SW480 (cell line): ENCODE data around the gene TRIM33.
"Not testable (repeated sequence)": the region's sequence is repeated elsewhere in the genome, so short reads cannot be mapped to it uniquely, and the experiment has no call there.

Experiments used
- DNase-seq: peaks from one replicate; pipeline ENCODE4 v3.0.0-alpha.2; 2016; ENCODE audit warnings: low spot score

TRIM33 gene

GRCh38 chr1:114397601-114398000, 113.4 kb downstream of the TRIM33 start:
- DNase-seq = no peak

DNA sequence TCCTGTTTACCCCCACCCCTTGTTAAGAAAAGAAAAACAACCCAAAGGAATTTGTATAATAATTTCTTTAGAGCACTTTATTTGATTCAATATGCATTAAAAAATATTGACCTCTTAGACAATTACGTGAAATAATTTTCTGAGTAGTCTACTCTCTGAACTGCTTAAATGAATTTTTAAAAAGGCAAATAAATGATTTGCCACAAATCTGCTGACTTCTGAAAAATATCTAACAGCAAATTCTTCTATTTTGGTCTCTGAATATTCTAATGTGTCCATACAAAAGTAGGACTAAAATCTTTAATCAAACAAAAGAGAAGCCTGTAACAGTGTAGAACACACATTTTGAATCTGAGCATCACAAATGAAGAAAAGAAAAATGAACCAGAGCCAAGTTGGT, 115.1 kb downstream of the TRIM33 start:
- DNase-seq = no peak

- no peak for DNase-seq
Measured at GRCh38 chr1:114390960-114391359, 120.0 kb downstream of the TRIM33 start.

GRCh38 chr1:114390361-114390760, 120.6 kb downstream of the TRIM33 start:
- no peak for DNase-seq

DNA sequence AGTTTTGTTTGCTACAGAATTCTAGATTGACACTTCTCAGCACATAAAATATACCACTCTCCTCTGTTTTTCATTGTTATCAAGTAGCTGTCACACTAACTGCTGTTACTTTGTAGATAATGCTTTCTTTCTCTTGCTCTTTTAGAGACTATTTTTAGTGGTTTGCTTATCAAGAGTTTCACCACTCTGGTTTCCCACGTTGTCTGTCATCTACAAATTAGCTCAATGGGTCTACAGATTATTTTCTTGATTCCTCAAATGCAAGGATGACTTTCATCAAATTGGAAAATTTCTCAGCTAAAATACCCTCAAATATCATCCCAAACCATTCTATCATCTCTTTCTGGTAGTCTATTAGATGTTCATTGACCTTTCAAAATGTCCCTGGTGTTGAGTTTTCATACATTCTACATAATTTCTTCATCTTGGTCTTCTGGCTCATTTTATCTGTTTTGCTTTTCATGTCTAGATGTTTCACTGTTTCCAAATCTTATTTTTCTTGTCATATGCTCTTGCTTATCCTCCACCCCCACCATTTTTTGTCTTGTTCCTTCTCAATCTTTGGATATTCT, 122.5 kb downstream of the TRIM33 start:
- DNase-seq = no peak

DNA sequence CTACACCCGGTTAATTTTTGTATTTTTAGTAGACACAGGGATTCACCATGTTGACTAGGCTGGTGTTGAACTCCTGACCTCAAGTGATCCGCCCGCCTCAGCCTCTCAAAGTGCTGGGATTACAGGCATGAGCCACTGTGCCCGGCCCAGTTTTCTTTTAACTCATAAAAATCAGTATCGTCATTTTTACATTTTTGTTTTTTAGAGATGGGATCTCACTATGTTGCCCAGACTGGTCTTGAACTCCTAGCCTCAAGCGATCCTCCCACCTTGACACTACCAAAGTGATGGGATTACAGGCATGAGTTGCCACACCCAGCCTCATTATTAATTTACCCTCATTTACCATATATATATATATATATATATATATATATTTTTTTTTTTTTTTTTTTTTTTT, 123.4 kb downstream of the TRIM33 start:
- DNase-seq = not testable (repeated sequence)

DNA sequence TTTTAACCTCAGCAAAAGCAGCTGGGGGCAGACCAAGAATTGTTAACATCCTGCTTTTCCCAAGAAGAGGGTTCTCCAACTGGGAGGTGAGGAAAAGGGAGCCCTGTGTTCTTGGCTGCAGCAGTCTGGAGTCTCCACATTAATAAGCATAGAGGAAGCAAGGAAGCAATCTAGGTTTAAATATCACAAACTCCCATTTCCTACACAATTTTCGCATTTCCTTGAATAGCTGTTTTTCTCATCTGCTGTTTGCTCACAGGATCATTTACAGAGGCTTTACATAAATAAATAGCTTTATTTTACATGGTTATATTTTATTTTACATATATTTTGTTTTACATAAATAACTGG, 124.0 kb downstream of the TRIM33 start:
- no peak for DNase-seq

DNA sequence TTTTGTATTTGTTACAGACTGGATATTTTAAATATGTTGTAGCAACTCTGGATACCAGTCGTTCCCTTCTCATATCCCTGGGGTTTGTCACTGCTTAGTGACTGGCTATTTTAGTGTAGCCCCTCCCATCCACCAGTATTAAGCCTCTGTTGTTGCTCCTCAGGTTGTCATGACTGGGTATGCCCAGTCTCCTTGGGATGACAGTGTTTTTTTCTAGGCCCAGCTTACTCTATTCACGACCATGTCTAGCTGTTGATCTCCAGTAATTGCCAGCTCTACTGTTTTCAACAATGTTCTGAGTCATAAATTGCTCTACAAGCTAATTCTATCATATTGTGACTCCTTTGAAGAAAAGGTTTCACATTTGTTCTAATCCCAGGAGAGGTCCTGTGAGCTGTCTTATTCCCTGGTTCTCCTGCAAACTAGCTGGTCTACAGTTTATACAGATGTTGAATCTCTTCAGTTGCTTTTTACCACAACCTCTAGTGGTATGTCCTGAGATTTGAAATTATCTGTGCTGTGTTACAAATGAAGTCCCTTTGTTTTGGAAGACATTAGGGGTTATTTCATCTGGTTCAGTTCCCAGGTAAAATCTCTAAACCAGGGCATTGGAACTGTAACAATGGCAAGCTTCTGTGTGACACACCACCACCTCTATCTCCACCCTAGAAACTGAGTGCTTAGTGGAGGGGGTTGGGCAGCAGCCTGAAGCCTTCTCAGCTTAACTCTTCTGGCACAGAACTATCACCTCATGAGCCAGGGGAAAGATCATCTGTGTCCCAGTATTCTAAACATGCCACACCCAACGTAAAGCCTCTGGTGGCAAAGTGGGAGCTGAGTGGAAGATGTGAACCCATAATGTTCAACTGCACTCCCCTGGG, 124.6 kb downstream of the TRIM33 start:
- DNase-seq = no peak

DNA sequence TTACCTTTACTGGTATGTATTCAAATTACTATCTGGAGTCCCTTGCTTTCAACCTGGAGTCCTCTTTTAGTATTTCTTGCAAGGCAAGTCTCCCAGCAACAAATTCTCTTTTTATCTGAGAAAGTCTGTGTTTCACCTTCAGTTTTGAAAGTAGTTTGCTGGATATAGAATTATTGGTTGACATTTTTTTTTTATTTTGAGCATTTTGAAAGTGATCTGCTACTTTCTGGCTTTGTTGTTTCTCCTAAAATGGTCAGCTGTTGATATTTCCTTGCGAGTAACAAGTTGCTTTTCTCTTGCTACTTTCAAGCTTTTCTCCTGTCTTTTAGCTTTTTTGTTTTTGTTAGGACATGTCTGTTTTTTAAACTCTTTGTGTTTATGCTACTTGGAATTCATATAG, 126.1 kb downstream of the TRIM33 start:
- no peak for DNase-seq

GRCh38 chr1:114379987-114380386, 131.0 kb downstream of the TRIM33 start:
- DNase-seq = no peak

DNA sequence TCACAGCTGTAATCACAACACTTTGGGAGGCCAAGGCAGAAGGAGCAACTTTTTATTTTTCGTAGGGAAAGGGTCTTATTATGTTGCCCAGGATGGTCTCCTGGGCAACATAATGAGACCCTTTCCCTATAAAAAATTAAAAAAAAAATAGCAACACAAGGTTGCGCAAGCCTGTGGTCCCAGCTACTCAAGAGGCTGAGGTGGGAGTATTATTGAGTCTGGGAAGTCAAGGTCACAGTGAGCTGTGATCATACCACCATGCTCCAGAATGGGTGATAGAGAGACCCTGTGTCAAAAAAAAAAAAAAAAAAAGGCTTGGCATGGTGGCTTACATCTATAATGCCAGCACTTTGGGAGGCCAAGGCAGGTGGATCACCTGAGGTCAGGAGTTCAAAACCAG, 131.6 kb downstream of the TRIM33 start:
- DNase-seq = no peak

GRCh38 chr1:114377356-114377755, 133.6 kb downstream of the TRIM33 start:
- no peak for DNase-seq

DNA sequence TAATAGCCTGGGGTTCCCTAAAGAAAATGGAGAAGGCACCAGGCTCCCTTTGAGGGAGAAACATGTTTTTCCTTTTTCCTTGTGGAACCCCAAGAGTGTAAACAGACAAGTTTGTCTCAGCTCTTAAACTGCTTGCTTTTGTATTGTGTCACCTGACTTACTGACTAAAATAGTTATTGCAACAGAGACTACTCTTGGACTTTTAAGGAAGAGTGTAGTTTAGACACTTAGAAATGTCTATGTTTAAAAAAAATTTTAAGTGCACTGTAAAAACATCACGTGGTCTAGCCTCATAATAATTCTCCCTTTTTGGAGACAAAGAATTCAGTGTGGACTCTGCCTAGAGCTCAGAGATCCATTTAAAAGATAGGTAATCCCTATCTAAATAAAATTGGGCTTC, 141.1 kb downstream of the TRIM33 start:
- no peak for DNase-seq

- not testable (repeated sequence) for DNase-seq
Measured at GRCh38 chr1:114369266-114369919, 141.6 kb downstream of the TRIM33 start.

DNA sequence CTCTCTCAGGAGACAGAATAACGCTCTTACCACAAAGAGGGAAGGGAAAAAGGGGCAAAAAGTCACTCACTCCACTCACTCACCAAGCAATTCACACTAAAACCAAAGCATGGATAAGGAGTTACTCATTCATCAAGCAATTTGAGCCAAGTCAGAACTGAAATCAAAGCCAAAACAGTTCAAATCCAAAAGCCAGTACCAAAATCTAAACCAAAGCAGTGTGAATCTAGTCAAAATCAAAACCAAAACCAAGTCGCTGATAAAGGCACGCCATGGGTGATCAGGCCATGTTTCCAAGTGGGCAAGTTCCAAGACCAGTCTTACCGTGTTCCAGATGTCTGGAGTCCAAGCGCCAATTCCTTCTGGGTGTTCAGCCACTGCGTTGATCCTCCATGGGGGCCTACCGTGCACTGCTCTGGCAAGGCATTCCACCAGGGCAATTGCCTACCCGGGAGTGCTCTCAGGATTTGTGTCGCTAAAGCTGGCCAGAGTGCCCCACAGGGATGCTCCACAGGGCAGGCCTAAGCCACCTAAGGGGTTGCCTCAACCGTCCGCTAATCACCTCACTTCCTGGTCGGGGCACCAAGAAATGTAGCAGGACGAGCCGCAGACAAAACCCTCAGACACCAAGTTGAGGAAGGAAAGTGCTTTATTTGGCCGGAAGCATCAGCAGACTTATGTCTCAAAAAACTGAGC, 142.3 kb downstream of the TRIM33 start:
- DNase-seq = no peak

- no peak for DNase-seq
Measured at GRCh38 chr1:114367810-114368209, 143.2 kb downstream of the TRIM33 start.

DNA sequence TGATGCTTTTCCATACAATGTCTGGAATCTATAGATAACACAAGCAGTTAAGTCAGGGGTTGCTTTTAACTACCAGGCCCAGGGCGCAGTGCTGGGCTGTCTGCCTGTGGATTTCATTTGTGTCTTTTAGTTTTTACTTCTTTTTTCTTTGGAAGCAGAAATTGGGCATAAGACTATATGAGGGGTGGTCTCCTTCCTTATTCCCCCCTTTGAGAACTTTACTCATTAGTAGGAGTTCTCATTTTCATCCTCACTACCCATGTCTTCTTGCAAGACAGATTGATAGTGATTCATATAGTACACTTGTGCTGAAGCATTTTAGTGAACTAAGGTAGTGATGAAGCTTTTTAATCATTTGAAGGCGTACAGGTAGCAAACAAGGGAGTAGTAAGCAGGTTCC, 147.8 kb downstream of the TRIM33 start:
- DNase-seq = not testable (repeated sequence)

DNA sequence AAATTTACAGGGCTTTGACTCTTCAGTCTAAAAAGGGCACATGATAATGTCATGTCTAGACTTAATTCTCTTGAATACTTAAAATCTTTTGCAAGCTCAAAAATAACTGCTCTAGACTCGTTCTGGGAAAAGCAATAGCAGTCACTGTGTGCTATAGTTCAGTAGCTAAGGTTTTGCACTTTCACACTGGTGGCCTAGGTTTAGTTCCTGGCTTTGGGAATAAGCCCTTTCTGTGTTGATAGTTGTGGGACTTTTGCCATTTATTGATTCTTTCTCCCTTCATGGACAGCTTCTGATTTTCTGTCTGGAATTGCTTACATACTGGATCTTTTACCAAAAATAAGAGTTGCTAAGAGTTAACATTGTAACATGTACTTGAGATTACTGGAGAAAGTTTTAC, 151.2 kb downstream of the TRIM33 start:
- DNase-seq = no peak

DNA sequence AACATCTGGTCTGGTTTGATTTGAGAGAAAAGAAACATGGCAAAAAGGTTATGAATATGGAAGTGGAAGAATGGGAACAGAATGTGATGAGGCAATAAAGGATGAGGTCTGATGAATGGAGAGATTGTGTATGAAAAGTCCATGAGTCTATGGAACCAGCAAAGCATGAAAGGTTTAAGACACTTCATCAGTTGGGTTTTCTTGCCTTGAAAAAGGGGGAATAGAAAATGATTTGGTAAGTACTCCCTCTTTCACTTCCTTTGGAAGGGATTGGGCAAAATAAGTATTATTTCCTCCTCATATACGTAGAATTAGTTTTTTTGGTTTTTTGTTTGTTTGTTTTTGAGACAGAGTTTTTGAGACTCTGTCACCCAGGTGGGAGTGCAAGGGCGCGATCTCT, 155.8 kb downstream of the TRIM33 start:
- no peak for DNase-seq

GRCh38 chr1:114353262-114353661, 157.7 kb downstream of the TRIM33 start:
- DNase-seq = no peak

DNA sequence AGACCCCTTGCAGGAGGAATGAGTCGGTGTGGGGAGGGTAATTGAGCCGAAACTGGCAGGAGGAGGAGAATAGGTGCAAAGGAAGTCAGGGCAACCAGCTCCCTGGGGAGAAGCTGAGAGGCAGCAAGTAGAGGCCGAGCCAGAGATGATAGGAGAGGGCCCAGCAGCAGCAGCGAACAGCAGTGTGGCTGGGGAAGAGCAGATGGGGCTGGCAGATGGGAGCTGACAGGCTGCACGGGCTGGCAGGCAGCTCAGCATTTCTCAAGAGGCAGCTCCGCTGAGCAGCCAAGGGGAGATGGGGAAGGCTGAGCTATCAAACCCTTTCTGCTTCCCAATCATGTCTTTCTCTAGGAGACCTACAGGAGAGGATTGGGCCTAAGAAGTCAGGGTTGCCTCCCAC, 158.2 kb downstream of the TRIM33 start:
- DNase-seq = no peak

DNA sequence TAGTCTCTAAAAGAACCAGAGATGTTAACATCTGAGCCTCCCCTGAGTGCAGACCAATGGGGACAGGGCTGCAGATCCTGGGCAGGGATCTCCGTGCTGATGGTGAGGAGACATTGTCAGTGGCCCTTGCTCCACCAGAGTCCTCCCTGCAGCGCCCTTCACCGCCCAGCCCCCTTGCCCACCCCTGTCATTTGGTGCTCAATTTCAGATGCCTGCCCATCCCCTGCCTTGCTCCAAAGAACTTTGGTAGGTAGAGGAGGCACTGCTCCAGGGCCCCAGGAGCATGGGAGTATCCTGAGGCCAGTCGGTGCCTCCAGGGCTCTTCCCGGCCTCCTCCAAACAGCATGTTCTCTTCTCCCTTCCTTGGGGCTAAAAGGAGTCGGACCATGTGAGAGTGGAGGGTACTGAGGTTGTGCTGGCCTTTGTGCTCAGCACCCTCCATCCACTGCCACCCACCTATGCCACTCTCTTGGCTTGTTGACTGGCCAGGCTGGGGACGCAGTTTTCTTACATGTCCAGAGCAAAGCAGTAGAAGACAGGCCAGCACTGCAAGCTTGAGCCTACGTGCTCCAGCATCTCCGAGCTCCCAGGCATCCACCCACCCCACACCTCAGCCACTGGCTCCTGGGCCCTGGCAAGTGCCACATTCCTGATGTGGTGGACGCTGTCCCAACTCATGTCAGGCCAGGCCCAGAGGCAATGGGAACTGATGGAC, 160.1 kb downstream of the TRIM33 start:
- no peak for DNase-seq
